Stomach (tissue), 4 donors: ENCODE results near the gene PLPP4.

Experiments
- POLR2A ChIP-seq, 4 donors: fragments of 450-650 bp; IDR thresholded peaks; one replicate each; pipeline ENCODE4 v1.6.1; 2016; ENCODE audit warnings: antibody characterized with exemption in 4 of 4, control low read depth in 2 of 4, mild to moderate bottlenecking in 1 of 4, moderate library complexity in 1 of 4
- TF ChIP-seq, protein P1 (sequence below), 7 experiments: fragments of 450-650 bp in 4 of 7; fragments of 200-600 bp in 3 of 7; sonication (generic) in 3 of 7; IDR thresholded peaks; one replicate each; pipeline ENCODE4 v1.5.1; 2016 to 2019; ENCODE audit warnings: antibody characterized with exemption in 7 of 7, control low read depth in 2 of 7, mild to moderate bottlenecking in 1 of 7

- no peak for TF ChIP-seq POLR2A (IDR thresholded peaks at IDR 0.05)
- TF ChIP-seq, protein P1, sequence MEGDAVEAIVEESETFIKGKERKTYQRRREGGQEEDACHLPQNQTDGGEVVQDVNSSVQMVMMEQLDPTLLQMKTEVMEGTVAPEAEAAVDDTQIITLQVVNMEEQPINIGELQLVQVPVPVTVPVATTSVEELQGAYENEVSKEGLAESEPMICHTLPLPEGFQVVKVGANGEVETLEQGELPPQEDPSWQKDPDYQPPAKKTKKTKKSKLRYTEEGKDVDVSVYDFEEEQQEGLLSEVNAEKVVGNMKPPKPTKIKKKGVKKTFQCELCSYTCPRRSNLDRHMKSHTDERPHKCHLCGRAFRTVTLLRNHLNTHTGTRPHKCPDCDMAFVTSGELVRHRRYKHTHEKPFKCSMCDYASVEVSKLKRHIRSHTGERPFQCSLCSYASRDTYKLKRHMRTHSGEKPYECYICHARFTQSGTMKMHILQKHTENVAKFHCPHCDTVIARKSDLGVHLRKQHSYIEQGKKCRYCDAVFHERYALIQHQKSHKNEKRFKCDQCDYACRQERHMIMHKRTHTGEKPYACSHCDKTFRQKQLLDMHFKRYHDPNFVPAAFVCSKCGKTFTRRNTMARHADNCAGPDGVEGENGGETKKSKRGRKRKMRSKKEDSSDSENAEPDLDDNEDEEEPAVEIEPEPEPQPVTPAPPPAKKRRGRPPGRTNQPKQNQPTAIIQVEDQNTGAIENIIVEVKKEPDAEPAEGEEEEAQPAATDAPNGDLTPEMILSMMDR (IDR thresholded peaks at IDR 0.05), result no peak
Measured at GRCh38 chr10:120573355-120573754, 116.3 kb downstream of the PLPP4 start.
